HepG2 (cell line): ENCODE results near the gene TFDP1.

ENCODE experiments used
- AGO1 ChIP-seq: fragments of 200-400 bp; formaldehyde crosslinking; IDR thresholded peaks from 2 replicates; pipeline ENCODE4 v1.6.1; 2017; ENCODE audit warnings: mild to moderate bottlenecking, low read depth, low read length, moderate library complexity; ENCODE audit not compliant: poor library complexity, severe bottlenecking
- FIP1L1 ChIP-seq: fragments of 200-400 bp; formaldehyde crosslinking; IDR thresholded peaks from 2 replicates; pipeline ENCODE4 v1.6.1; 2018; ENCODE audit warnings: low read depth, mild to moderate bottlenecking, low read length, moderate library complexity, borderline replicate concordance; ENCODE audit not compliant: insufficient read depth
- MEIS2 ChIP-seq: sonication (generic); formaldehyde crosslinking; IDR thresholded peaks from 2 replicates; pipeline ENCODE4 v1.9.0; 2021; ENCODE audit warnings: mild to moderate bottlenecking, missing genetic modification reagents
- PHF20 ChIP-seq: sonication (generic); formaldehyde crosslinking; IDR thresholded peaks from 2 replicates; pipeline ENCODE4 v1.5.0; 2020; ENCODE audit warnings: mild to moderate bottlenecking, missing genetic modification reagents
- RFX1 ChIP-seq: fragments of 450-650 bp; IDR thresholded peaks from 2 replicates; pipeline ENCODE4 v1.6.1; 2017
- RFXANK ChIP-seq: IDR thresholded peaks from 2 replicates; pipeline ENCODE4 v1.6.1; 2016
- ZNF274 ChIP-seq: sonication (generic); formaldehyde crosslinking; IDR thresholded peaks from 2 replicates; pipeline ENCODE4 v1.5.1; 2020; ENCODE audit warnings: mild to moderate bottlenecking, missing genetic modification reagents
- TF ChIP-seq, protein P1 (sequence below): sonication (generic); formaldehyde crosslinking; IDR thresholded peaks from 2 replicates; pipeline ENCODE4 v1.5.0; 2020; ENCODE audit warnings: mild to moderate bottlenecking, missing genetic modification reagents, moderate library complexity
- TF ChIP-seq, protein P2 (sequence below): IDR thresholded peaks from 2 replicates; pipeline ENCODE4 v1.6.1; 2012; ENCODE audit warnings: inconsistent platforms

GRCh38 chr13:113597391-113598080 lies 13.0 kb downstream of the TFDP1 start:
- TF ChIP-seq, protein P1, sequence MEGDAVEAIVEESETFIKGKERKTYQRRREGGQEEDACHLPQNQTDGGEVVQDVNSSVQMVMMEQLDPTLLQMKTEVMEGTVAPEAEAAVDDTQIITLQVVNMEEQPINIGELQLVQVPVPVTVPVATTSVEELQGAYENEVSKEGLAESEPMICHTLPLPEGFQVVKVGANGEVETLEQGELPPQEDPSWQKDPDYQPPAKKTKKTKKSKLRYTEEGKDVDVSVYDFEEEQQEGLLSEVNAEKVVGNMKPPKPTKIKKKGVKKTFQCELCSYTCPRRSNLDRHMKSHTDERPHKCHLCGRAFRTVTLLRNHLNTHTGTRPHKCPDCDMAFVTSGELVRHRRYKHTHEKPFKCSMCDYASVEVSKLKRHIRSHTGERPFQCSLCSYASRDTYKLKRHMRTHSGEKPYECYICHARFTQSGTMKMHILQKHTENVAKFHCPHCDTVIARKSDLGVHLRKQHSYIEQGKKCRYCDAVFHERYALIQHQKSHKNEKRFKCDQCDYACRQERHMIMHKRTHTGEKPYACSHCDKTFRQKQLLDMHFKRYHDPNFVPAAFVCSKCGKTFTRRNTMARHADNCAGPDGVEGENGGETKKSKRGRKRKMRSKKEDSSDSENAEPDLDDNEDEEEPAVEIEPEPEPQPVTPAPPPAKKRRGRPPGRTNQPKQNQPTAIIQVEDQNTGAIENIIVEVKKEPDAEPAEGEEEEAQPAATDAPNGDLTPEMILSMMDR, result no peak
- TF ChIP-seq, protein P2, sequence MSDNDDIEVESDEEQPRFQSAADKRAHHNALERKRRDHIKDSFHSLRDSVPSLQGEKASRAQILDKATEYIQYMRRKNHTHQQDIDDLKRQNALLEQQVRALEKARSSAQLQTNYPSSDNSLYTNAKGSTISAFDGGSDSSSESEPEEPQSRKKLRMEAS, result no peak
- TF ChIP-seq RFX1 (no peak), FIP1L1 (no peak), RFXANK (CRISPR knock-in tag) (no peak), MEIS2 (CRISPR knock-in tag) (no peak), AGO1 (no peak), PHF20 (CRISPR knock-in tag) (no peak), ZNF274 (no peak)
